Diencephalon (tissue), 1 donor: Measurements from ENCODE around the gene AJUBA. TPM values are rescaled to one million over a fixed set of nuclear protein-coding genes. Genes with fewer than 3 reads are reported as not detected.

Experiments used
- total RNA-seq: library from RNA; depleted of rRNA; stranded (reverse); fragments of >200 nt; gene quantifications from one replicate; pipeline ENCODE4 v1.2.3, GENCODE V29; 2014

Gene AJUBA
- 7.2 TPM for total RNA-seq

DNA sequence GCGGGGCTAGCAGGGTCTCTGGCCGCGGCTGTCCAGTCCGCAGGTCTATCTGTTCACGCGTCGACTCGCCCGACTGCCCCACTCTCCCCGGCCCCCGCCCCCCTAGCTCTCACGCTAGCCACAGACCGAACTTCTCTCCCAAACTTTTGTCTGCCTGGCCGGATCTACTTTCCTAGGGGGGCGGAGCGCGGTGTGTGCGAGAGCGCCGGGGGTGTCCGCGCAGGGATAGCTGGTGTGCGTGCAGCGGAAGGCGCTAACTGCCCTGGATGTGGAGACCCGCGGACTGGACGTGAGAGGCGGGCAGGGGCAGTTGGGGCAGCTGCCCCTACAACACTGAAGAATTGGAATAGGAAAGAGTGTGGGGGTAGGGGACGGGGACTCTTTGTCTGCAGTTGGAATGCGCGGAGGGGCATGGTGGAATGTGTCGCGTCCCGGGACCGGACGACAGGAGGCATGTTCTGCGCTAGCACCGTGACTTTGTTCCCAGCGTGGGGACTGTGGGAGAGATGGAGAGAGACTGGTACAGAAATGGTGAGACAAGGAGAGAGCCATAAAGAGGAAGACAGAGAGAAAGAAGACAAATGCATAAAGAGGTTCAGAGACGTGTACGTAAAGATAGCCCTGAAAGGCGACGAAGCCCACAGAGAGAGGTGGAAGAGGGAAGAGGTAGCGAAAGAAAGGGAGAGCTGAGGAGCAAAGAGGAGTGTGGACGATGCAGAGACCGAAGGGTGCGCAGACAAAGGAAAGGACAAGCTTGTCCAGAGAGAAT, at the start of gene AJUBA:
Gene AJUBA (minus strand): TSS at position 75 of the 769 bp plus-strand sequence. CDS start 285 bp downstream, outside the sequence.

DNA sequence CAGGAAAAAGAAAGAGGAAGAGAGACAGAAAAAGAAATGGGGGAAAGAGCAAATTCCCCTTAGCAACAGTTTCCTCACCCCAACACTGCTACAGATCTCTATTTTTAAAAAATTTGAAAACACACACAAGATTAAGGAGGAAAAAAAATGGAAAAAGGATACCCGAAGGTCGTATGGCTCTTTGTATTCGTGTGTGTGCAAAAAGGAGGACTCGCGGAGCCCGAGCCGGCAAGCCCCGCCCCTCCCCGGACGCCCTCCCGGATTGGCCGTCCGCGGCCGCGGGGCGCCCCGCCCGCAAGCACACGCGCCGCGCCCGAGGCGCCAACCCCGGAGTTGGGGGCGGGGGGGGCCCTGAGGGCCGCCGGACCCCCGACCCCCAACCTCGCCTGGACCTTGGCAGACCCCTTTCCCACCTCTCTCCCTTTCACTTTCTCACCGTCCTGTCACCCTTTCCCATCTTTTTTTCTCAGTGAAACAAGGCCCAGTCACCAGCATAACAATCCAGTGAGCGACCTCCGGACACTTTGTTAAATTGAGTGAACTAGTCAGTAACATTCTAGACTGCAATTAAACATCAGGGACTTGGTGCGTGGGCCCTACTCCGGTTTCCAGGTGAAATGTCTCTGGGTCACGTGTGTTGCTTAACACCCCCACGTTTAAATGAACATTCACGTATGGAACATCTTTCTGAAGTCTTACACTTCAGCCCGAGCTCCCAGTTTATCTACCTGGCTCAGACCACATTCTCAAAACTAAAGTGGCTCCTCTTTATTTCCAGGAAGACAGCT, 27.8 kb upstream of the AJUBA start, which contains the start of gene C14orf93:
Gene C14orf93 (minus strand): TSS at position 205 of the 788 bp plus-strand sequence. CDS start 11,120 bp downstream, outside the sequence.

DNA sequence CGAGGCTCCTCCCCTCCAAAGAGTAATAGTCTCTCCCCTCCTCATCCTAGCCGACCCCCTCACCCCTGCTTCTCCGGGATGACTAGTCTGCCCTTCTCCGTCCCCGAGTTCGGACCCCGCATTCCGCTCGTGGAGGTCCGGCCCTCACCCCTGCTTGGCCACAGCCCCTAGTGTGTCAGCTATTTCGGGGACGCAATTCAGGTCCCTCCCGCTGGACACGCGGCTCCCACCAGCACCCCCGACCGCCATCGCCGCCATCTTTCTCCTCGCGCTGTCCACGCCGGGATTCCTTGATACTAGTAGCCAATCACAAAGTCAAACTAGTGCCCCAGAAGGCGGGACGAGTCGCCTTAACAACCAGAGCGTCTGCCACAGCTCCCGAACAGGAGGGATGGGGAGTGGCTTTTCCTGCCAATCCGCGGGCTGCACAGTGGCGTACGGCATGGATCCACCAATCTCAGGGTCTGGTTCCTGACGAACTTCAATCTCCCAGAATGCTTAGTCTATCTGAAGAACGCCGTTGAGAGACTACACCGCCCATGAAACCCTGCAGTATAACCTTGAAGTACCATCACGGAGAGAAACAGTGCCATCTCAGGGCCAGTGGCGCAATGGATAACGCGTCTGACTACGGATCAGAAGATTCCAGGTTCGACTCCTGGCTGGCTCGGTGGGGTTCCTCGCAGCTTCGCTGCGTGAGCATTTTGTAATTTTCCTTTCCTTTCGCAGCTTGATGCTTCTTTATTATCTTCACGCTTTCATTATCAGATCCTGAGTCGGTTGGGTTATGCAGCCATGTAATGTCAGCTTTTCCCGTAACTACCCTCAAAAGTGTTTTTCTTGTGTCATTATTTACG, 53.0 kb downstream of the AJUBA start, which contains the start of gene PRMT5:
Gene PRMT5 (minus strand): TSS at position 273 of the 857 bp plus-strand sequence. CDS start 15 bp downstream, at position 258.

Other genes starting within 250 kb of the AJUBA start
- gene OXA1L, start 215.9 kb downstream of the AJUBA start, total RNA-seq = 43.8 TPM
- 5.3 TPM for gene SLC7A7, start 167.1 kb downstream of the AJUBA start, total RNA-seq
- gene MRPL52, start 152.7 kb downstream of the AJUBA start, total RNA-seq = 35.3 TPM
- 14.3 TPM for gene MMP14, start 146.0 kb downstream of the AJUBA start, total RNA-seq
- 7.8 TPM for gene LRP10, start 110.8 kb downstream of the AJUBA start, total RNA-seq
- gene REM2, start 99.3 kb downstream of the AJUBA start, total RNA-seq = 5.5 TPM
- 69.9 TPM for gene RBM23, start 63.4 kb downstream of the AJUBA start, total RNA-seq
- gene PRMT5, start 53.2 kb downstream of the AJUBA start, total RNA-seq = 66.4 TPM
- gene HAUS4, start 25.5 kb downstream of the AJUBA start, total RNA-seq = 25.8 TPM
- gene C14orf93, start 27.6 kb upstream of the AJUBA start, total RNA-seq = 3.5 TPM
- gene PSMB5, start 52.3 kb upstream of the AJUBA start, total RNA-seq = 156 TPM
- gene PSMB11, start 59.7 kb upstream of the AJUBA start, total RNA-seq = not detected
- 14.1 TPM for gene CDH24, start 75.0 kb upstream of the AJUBA start, total RNA-seq
- gene ACIN1, start 112.6 kb upstream of the AJUBA start, total RNA-seq = 91.8 TPM
- gene C14orf119, start 113.0 kb upstream of the AJUBA start, total RNA-seq = 22.1 TPM
- not detected for gene CIROP, start 122.4 kb upstream of the AJUBA start, total RNA-seq
- not detected for gene CEBPE, start 136.7 kb upstream of the AJUBA start, total RNA-seq
- 14.8 TPM for gene SLC7A8, start 201.1 kb upstream of the AJUBA start, total RNA-seq